ENCODE data around the gene PLCH1.

The PLCH1 gene

DNA sequence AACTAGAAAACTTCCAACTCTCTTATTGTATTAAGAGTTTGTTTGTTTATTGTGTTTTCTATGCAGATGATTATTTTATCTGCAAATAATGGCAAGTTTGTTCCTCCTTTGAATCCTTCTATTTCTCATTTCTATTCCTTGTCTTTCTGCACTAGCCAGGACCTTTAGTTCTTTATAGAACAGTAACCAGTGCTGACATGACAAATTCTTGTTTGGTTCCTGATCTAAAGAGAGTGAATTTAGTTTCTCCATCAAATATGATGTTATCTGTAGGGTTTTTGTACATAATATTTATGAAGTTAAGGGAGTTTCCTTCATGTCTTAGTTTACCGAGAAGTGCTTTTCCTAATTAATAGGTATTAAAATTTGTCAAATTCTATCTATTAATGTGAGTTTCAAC, 350.6 kb downstream of the PLCH1 start:
- H3K27ac ChIP-seq: no peak overlapping the region
- TF ChIP-seq ZFX (IDR thresholded peaks at IDR 0.05; ENCODE audit: borderline replicate concordance): no peak
- TF ChIP-seq, protein P1, sequence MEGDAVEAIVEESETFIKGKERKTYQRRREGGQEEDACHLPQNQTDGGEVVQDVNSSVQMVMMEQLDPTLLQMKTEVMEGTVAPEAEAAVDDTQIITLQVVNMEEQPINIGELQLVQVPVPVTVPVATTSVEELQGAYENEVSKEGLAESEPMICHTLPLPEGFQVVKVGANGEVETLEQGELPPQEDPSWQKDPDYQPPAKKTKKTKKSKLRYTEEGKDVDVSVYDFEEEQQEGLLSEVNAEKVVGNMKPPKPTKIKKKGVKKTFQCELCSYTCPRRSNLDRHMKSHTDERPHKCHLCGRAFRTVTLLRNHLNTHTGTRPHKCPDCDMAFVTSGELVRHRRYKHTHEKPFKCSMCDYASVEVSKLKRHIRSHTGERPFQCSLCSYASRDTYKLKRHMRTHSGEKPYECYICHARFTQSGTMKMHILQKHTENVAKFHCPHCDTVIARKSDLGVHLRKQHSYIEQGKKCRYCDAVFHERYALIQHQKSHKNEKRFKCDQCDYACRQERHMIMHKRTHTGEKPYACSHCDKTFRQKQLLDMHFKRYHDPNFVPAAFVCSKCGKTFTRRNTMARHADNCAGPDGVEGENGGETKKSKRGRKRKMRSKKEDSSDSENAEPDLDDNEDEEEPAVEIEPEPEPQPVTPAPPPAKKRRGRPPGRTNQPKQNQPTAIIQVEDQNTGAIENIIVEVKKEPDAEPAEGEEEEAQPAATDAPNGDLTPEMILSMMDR (IDR thresholded peaks at IDR 0.05): no peak

DNA sequence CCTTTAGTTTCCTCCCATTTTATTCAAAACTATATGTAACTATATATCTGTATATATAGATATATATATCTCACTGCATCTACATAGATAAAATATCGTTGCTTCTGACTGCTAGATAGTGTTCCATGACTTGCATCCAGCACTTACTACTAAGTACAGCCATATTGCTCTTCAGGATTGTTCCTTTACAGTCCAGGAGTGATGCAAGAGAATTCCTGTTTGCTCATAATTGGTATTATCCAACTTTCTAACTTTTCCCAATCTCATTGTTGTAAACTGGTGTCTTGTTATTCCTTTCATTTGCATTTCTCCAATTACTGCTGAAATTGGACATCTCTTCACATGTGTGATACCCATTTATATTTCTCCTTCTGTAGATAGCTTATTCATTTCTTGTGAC, 351.6 kb downstream of the PLCH1 start:
- no peak for TF ChIP-seq ZFX (IDR thresholded peaks at IDR 0.05; ENCODE audit: borderline replicate concordance)
- TF ChIP-seq, protein P1 (IDR thresholded peaks at IDR 0.05): no peak
- no peak overlapping the region for H3K27ac ChIP-seq

DNA sequence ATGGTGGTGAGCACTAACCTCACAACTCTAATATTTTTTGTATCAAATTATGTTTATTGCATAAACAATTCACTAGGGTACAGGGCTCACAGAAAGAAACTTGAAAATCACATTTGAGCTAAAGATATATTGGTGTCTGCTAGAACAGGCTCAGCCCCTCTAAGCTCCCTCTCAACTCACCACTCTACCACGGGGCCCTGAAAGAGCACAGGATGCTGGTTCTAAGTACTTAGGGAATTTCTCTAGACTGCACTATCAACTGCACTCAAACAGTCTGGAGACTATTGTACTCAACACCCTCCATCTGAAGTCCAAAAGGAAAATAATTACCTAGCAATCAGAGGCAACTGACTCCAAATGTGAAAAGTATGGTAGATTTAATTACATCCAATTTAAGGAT, 352.7 kb downstream of the PLCH1 start:
- H3K27ac ChIP-seq: no peak overlapping the region
- TF ChIP-seq, protein P1 (IDR thresholded peaks at IDR 0.05): no peak
- TF ChIP-seq ZFX (IDR thresholded peaks at IDR 0.05; ENCODE audit: borderline replicate concordance): no peak

DNA sequence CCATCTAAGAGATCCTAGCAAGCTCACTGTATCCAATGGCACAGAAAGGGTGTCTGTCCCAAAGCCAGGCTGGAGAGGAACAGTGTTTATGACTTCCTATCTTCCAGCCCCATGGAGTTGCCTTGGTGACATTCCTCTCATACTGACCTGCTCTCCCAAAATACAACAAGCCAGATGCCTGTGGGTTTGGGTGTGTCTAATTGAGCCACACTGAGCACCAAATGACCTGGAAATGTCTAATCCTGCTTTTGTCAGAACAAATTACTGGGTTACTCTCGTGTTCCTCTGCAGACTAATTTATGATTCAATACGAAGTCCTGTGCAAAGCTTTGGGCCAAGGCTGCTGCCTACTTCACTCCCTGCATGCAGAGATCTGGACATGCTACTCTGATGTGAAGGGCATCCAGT, 353.3 kb downstream of the PLCH1 start:
- TF ChIP-seq, protein P1 (IDR thresholded peaks at IDR 0.05): no peak
- no peak for TF ChIP-seq ZFX (IDR thresholded peaks at IDR 0.05; ENCODE audit: borderline replicate concordance)
- no peak overlapping the region for H3K27ac ChIP-seq

DNA sequence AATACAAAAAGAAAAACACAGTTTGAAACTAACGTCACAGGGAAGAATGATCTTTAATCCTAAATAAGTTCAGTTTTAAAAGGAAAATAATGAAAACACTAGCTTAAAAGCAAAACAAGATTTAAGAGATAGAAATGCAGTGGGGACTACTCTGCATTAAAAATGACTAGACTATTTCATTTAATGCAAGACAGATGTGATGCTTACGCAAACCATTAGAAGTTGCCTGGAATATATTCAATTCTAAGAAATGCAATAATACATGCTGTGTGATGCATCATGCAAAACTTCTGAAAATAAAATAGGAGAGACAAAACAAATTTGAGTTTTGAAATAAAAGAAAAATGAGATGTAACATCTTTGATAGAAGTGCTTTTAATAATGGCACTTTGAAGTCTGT, 353.8 kb downstream of the PLCH1 start:
- TF ChIP-seq, protein P1 (IDR thresholded peaks at IDR 0.05): no peak
- no peak for TF ChIP-seq ZFX (IDR thresholded peaks at IDR 0.05; ENCODE audit: borderline replicate concordance)
- no peak overlapping the region for H3K27ac ChIP-seq

DNA sequence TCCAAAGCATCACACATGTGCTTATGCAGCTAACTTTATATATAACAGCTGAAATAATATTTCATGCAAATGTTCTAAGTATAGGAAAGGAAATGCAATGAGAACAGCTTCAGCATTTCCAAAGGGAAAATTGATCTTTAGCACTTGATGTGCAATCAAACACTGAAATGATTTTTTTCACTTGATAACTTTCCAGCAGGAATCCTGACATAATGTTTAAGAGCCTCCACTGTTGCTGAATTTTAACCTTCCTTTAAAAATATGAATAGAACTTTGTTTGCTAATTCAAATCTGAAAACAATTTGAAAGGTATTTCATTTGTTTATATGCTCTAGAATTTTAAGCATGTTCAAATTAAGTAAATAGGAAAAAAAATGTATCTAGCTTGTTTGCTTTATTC, 354.5 kb downstream of the PLCH1 start:
- TF ChIP-seq, protein P1 (IDR thresholded peaks at IDR 0.05): no peak
- TF ChIP-seq ZFX (IDR thresholded peaks at IDR 0.05; ENCODE audit: borderline replicate concordance): no peak
- H3K27ac ChIP-seq: no peak overlapping the region

DNA sequence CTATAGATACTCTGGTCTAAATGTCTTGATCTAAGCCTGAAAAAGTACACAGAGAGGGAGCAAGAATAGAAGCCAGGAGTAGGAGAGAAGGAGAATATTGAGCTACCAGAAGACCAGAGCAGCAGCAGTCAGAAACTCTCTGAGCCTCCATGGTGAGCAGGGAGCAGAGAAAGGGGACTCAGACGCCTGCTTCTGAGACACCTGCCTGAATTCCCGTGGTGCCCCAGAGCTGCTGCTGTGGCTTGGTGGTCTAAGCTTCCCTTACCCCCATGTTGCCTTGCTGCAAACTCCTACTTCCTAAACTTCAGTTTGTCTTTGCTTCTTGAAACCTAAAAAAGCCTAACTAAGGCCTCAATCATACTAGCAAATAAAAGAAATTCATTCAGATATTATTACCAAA, 356.5 kb downstream of the PLCH1 start:
- TF ChIP-seq ZFX (IDR thresholded peaks at IDR 0.05; ENCODE audit: borderline replicate concordance): no peak
- TF ChIP-seq, protein P1 (IDR thresholded peaks at IDR 0.05): no peak
- H3K27ac ChIP-seq: no peak overlapping the region

Measured in 22Rv1 (cell line).